ENCODE data around the gene SERTAD4.

DNA sequence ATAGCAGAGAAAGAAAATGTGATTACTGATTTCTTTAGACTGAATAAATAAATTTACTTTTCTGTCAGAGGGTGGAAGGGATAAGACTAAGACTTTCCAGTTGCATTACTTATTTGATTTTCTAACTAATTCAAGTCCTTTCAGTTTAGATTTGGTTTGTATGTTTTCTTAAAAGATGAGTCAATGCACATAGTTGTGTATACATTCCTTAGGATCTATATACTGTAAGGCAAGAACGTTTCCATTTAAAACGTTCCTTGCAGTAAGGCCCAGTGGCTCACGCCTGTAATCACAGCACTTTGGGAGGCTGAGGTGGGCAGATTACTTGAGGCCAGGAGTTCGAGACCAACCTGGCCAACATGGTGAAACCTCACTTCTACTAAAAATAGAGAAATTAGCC is 14.5 kb upstream of the SERTAD4 start:
- TF ChIP-seq EZH2 (optimal IDR thresholded peaks at IDR 0.05; ENCODE audit: low read depth, low read length): no peak
- TF ChIP-seq, protein P1, sequence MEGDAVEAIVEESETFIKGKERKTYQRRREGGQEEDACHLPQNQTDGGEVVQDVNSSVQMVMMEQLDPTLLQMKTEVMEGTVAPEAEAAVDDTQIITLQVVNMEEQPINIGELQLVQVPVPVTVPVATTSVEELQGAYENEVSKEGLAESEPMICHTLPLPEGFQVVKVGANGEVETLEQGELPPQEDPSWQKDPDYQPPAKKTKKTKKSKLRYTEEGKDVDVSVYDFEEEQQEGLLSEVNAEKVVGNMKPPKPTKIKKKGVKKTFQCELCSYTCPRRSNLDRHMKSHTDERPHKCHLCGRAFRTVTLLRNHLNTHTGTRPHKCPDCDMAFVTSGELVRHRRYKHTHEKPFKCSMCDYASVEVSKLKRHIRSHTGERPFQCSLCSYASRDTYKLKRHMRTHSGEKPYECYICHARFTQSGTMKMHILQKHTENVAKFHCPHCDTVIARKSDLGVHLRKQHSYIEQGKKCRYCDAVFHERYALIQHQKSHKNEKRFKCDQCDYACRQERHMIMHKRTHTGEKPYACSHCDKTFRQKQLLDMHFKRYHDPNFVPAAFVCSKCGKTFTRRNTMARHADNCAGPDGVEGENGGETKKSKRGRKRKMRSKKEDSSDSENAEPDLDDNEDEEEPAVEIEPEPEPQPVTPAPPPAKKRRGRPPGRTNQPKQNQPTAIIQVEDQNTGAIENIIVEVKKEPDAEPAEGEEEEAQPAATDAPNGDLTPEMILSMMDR (IDR thresholded peaks at IDR 0.05; ENCODE audit: low read length): no peak

All from MM.1S (cell line).